Measurements from ENCODE around the gene TMEM140. TPM values are rescaled to one million over a fixed set of nuclear protein-coding genes. Genes with fewer than 3 reads are reported as not detected.

TMEM140 gene
- total RNA-seq, 4 donors from 2014 or later = 9.3 to 21.8 (median 16.0) TPM

DNA sequence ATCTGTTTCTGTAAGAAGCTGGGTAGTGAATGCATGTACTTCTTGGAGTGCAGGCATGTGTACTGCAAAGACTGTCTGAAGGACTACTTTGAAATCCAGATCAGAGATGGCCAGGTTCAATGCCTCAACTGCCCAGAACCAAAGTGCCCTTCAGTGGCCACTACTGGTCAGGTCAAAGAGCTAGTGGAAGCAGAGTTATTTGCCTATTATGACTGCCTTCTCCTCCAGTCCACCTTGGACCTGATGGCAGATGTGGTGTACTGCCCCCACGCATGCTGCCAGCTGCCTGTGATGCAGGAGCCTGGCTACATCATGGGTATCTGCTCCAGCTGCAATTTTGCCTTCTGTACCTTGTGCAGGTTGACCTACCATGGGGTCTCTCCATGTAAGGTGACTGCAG, 18.9 kb upstream of the TMEM140 start:
- TF ChIP-seq POLR2AphosphoS5 (IDR thresholded peaks at IDR 0.05) (no peak), POLR2A (IDR thresholded peaks at IDR 0.05) (no peak), EP300 (IDR thresholded peaks at IDR 0.05) (no peak)
- TF ChIP-seq, protein P1, sequence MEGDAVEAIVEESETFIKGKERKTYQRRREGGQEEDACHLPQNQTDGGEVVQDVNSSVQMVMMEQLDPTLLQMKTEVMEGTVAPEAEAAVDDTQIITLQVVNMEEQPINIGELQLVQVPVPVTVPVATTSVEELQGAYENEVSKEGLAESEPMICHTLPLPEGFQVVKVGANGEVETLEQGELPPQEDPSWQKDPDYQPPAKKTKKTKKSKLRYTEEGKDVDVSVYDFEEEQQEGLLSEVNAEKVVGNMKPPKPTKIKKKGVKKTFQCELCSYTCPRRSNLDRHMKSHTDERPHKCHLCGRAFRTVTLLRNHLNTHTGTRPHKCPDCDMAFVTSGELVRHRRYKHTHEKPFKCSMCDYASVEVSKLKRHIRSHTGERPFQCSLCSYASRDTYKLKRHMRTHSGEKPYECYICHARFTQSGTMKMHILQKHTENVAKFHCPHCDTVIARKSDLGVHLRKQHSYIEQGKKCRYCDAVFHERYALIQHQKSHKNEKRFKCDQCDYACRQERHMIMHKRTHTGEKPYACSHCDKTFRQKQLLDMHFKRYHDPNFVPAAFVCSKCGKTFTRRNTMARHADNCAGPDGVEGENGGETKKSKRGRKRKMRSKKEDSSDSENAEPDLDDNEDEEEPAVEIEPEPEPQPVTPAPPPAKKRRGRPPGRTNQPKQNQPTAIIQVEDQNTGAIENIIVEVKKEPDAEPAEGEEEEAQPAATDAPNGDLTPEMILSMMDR (IDR thresholded peaks at IDR 0.05) = no peak
- Histone ChIP-seq H3K27ac (no peak overlapping the region), H3K9me3 (peaks cover 0 to 7% (median 0%) of the 10 kb centered on the region in 3 donors), H3K36me3 (no peaks in the 10 kb centered on the region), H3K4me1 (no peaks in the 10 kb centered on the region), H3K4me3 (no peak overlapping the region), H3K27me3 (no peaks in the 10 kb centered on the region)
- WGBS, 2 donors (ENCODE audit: low coverage in 1 of 2) = no CpG with 5 or more reads among the region's 1 CpG
- ATAC-seq = no peak

DNA sequence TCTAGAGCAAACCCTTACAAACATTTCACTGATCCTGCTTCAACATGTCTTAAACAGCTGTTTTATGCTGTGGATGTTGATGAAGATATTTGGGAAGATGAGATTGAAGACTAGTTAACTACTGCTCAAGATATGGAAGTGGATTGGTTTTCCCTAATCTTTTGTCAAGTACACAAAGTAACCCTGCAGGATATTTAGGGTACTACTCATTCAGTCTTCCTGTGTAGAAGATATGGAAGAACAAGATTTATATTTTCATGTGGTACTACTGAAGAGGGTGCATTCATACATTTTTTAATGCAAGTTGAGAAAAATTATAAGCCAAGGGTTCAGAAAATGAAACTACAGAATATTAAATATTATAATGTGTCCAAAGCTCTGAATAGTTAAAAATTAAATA, 18.3 kb upstream of the TMEM140 start:
- no peak for ATAC-seq
- H3K4me1 ChIP-seq = no peaks in the 10 kb centered on the region
- H3K9me3 ChIP-seq = peaks cover 0 to 7% (median 0%) of the 10 kb centered on the region in 3 donors
- no peaks in the 10 kb centered on the region for H3K27me3 ChIP-seq
- TF ChIP-seq POLR2A (IDR thresholded peaks at IDR 0.05) (no peak), EP300 (IDR thresholded peaks at IDR 0.05) (no peak), POLR2AphosphoS5 (IDR thresholded peaks at IDR 0.05) (no peak)
- TF ChIP-seq, protein P1 (IDR thresholded peaks at IDR 0.05) = no peak
- H3K36me3 ChIP-seq = no peaks in the 10 kb centered on the region
- H3K4me3 ChIP-seq = no peak overlapping the region
- H3K27ac ChIP-seq = no peak overlapping the region

GRCh38 chr7:135143885-135144668, 3.8 kb upstream of the TMEM140 start:
- Histone ChIP-seq H3K27ac (peak overlapping the region in 2 of 4 donors; percentile 15 to 20), H3K36me3 (no peaks in the 10 kb centered on the region), H3K4me3 (no peak overlapping the region), H3K4me1 (peaks cover 0 to 43% (median 5%) of the 10 kb centered on the region in 3 donors), H3K9me3 (no peaks in the 10 kb centered on the region), H3K27me3 (no peaks in the 10 kb centered on the region)
- TF ChIP-seq POLR2A (IDR thresholded peaks at IDR 0.05) = no peak
- no peak for TF ChIP-seq EP300 (IDR thresholded peaks at IDR 0.05)
- TF ChIP-seq POLR2AphosphoS5 (IDR thresholded peaks at IDR 0.05) = no peak
- TF ChIP-seq, protein P1 (IDR thresholded peaks at IDR 0.05) = no peak
- ATAC-seq = no peak
- no CpG with 5 or more reads among the region's 3 CpGs for WGBS, 2 donors (ENCODE audit: low coverage in 1 of 2)

- peaks cover 0 to 65% (median 6%) of the 10 kb centered on the region in 3 donors for H3K4me1 ChIP-seq
- H3K27me3 ChIP-seq = no peaks in the 10 kb centered on the region
- H3K36me3 ChIP-seq = no peaks in the 10 kb centered on the region
- WGBS, 2 donors (ENCODE audit: low coverage in 1 of 2) = 0 to 4% methylated on average over 6 of the region's 6 CpGs
- TF ChIP-seq, protein P1 (IDR thresholded peaks at IDR 0.05) = no peak
- peak; percentile 62 for TF ChIP-seq POLR2AphosphoS5 (IDR thresholded peaks at IDR 0.05)
- peak; percentile 77 for ATAC-seq
- no peaks in the 10 kb centered on the region for H3K9me3 ChIP-seq
- peak overlapping the region; percentile 89 to 99 (median 90) for H3K27ac ChIP-seq
- H3K4me3 ChIP-seq = peak overlapping the region; percentile 54 to 95
These were observed 452 bp upstream of the TMEM140 start for GRCh38 chr7:135147341-135147898.

Measured in gastroesophageal sphincter (tissue), 4 donors.